NB4 (cell line): ENCODE results near the gene STH.
A peak's percentile ranks its signal among the peaks of the same experiment; 100 is the strongest.

Experiments used
- DNase-seq: peaks from one replicate; pipeline ENCODE4 v3.0.0; 2010; ENCODE audit warnings: low read depth
- H3K4me3 ChIP-seq: one replicate; pipeline ENCODE4 v1.5.1; 2011; ENCODE audit warnings: mild to moderate bottlenecking, low read depth, low read length, moderate library complexity
- CTCF ChIP-seq: IDR thresholded peaks from one replicate; pipeline ENCODE4 v1.5.1; 2012; ENCODE audit warnings: low read depth, low read length
- MAX ChIP-seq: IDR thresholded peaks from 2 replicates; pipeline ENCODE4 v1.6.1; 2011; ENCODE audit warnings: low read depth, low read length
- MYC ChIP-seq: IDR thresholded peaks from 2 replicates; pipeline ENCODE4 v1.6.1; 2011; ENCODE audit warnings: low read depth, low read length
- POLR2A ChIP-seq: IDR thresholded peaks from 2 replicates; pipeline ENCODE4 v1.6.1; 2011; ENCODE audit warnings: mild to moderate bottlenecking; ENCODE audit not compliant: insufficient read length; ENCODE audit errors: extremely low read depth

The STH gene

GRCh38 chr17:46024590-46024989, 25.5 kb downstream of the STH start:
- no peak for DNase-seq
- no peak overlapping the region for H3K4me3 ChIP-seq
- TF ChIP-seq CTCF (no peak), MAX (no peak), MYC (no peak), POLR2A (no peak)

- no peak for TF ChIP-seq MYC
- TF ChIP-seq POLR2A, result no peak
- TF ChIP-seq CTCF, result no peak
- no peak for TF ChIP-seq MAX
- DNase-seq, result no peak
- no peak overlapping the region for H3K4me3 ChIP-seq
Measured at GRCh38 chr17:46025060-46025459, 26.0 kb downstream of the STH start.

GRCh38 chr17:46025510-46026165, 26.6 kb downstream of the STH start:
- DNase-seq, result no peak
- TF ChIP-seq MYC (no peak), POLR2A (no peak), CTCF (no peak), MAX (no peak)
- H3K4me3 ChIP-seq, result no peak overlapping the region

- peak; percentile 40 for DNase-seq
- no peak for TF ChIP-seq MYC
- TF ChIP-seq MAX, result no peak
- H3K4me3 ChIP-seq, result no peak overlapping the region
Measured at GRCh38 chr17:46026166-46027047, 27.4 kb downstream of the STH start.

GRCh38 chr17:46027048-46027975, 28.3 kb downstream of the STH start:
- no peak for DNase-seq
- TF ChIP-seq POLR2A (no peak), MYC (no peak), CTCF (no peak), MAX (no peak)
- no peak overlapping the region for H3K4me3 ChIP-seq

- DNase-seq, result no peak
- no peak overlapping the region for H3K4me3 ChIP-seq
- TF ChIP-seq CTCF (no peak), POLR2A (no peak), MYC (no peak), MAX (no peak)
Measured at GRCh38 chr17:46027976-46028325, 28.9 kb downstream of the STH start.
